Stimulated activated CD8-positive, alpha-beta memory T cell treated with anti-CD3 and anti-CD28 coated beads, Interleukin-15, amount 100 ng/mL, for 48 hours (primary cell): ENCODE measurements around the gene C1orf174.
A peak's percentile ranks its signal among the peaks of the same experiment; 100 is the strongest.

Experiments
- DNase-seq, 2 donors: peaks; one replicate each; pipeline ENCODE4 v3.0.0-alpha.2; 2020; ENCODE audit warnings: low read depth in 2 of 2

The C1orf174 gene

DNA sequence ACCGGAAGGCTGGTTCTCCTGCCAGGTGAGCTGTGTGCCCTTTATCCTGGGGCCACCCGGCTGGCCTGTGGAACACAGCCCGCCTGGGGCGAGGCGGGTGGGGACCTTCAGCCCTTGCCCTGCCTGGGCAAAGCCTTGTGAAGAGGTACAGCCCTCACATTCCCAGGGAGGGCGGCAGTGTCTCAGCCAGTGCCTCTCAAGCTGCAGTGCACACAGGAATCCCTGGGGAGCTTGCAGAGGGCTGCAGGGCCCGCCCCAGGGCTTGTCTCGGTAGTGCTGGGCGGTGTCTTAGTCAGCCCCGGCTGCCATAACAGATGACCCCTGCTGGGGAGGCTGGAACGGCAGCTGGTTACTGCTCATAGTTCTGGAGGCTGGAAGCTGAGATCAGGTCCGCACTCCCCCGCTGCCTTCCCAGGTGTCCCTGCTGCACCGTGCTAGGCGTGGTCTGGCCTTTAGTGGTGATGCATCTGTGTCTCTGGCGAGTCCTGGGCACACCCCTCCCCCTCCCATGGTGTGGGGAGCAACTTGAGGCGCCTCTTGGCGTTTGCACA, 30.2 kb downstream of the C1orf174 start:
- no peak for DNase-seq

DNA sequence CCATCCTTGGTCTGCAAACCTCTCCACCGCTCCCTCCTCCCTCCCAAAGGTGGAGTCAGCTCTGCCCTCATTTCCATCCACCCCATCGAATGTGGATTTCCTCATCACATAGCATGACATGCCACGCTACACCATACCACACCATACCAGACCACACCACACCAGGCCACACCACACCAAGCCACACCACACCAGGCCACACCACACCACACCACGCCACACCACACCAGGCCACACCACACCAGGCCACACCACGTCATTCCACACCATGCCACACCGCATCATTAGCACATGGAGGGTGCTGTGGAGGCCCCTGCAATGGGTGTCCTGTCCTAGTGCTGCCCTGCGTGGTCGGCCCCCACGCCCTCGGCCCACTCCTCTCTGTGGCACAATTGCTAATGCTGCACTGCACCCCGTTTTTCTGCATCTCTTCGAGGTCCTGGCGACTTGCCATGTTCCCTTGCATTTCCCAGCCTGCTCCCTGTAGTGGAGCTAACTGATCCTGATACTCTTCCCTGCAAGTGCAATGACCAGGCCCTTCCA, 31.5 kb downstream of the C1orf174 start:
- no peak for DNase-seq

- DNase-seq: no peak
Observed at GRCh38 chr1:3865606-3866160, 34.4 kb downstream of the C1orf174 start.

- DNase-seq: no peak
Observed at GRCh38 chr1:3864884-3865283, 35.2 kb downstream of the C1orf174 start.

DNA sequence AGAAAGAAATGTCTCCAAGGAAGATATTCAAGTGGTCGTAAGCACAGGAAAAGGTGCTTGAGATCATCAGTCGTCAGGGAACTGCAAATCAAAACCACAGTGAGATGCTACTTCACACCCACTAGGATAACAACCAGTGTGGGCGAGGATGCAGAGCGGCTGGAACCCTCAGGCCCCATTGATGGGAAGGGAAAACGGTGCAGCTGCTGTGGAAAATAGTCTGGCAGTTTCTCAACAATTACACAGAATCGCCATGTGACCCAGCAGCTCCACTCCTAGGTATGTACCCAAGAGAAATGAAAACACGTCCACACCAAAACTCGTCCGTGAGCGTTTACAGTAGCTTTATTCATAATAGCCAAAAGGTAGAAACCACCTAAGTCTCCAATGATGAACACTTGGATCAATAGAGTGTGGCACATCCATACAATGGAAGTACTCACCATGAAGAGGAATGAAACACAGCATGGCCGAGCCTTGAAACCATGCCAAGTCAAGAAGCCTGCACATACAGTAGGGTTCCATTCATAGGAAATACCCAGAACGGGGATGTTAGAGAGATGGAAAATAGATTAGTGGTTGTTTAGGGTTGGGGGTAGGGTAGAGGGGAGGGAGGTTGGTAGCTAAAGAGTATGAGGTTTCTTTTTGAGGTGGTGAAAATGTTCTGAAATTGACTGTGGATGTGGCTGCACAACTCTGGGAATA, 36.7 kb downstream of the C1orf174 start:
- DNase-seq: no peak

GRCh38 chr1:3858231-3858981, 41.7 kb downstream of the C1orf174 start:
- DNase-seq: no peak

DNA sequence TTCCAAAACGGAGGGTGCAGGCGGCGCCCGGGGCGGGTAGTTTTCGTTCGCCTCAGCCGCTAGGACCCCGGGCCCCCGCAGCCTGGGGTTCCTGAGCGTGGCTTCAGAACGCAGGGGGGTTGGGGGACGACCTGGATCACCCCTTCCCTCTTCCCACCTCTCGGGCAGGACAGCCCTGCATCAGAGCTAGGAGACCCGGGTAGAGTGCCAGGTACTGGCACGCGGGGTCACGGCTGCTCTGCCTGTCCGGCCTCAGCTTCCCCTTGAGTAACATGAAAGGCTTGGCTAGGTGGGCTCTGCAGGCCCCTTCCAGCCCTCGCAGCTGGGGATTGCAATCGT, 42.3 kb downstream of the C1orf174 start:
- DNase-seq: no peak

DNA sequence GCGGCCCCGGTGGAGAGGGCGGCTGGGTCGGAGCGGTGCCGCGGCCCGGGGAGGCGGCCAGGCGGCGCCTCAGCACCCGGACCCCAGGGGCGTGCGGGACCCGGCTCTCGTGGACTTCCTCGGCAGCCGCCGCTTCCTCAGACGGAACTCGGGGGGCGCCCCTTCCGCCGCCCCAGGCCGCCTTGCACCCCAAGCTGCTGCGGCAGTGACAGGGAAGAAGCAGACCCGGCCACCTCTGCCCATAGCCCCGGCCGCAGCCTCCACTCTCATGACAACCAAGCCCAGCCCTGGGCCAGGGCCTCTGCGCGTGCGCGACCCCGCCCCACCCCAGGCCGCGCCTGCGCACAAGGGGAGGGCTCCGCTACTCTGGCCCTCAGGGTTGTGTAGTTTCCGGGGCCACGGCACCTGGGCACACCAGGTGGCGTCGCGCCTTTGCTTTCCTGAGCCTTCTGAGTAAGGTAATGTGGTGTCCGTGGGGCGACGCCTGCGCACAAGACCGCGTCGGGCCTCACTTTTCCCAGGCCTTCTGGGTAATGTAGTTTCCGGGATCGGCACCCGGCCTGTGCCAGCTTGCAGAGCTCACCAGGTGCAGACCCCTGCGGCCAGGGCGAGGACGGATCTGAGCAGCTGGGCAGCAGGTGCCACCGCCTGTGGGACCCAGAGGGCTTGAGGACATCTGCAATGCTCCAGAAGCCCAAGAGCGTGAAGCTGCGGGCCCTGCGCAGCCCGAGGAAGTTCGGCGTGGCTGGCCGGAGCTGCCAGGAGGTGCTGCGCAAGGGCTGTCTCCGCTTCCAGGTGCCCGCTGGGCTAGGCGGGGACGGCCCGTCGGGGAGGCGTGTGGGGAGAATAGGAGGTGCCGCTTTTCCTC, 42.9 kb downstream of the C1orf174 start, which contains the start of the genes CEP104 and DFFB:
Gene CEP104 (minus strand): TSS at position 289 of the 868 bp plus-strand sequence. CDS start 4,804 bp downstream, outside the sequence.
Gene DFFB (plus strand): TSS at position 554 of the 868 bp plus-strand sequence. CDS start 128 bp downstream, at position 682.
- DNase-seq: peak; percentile 93 to 95

DNA sequence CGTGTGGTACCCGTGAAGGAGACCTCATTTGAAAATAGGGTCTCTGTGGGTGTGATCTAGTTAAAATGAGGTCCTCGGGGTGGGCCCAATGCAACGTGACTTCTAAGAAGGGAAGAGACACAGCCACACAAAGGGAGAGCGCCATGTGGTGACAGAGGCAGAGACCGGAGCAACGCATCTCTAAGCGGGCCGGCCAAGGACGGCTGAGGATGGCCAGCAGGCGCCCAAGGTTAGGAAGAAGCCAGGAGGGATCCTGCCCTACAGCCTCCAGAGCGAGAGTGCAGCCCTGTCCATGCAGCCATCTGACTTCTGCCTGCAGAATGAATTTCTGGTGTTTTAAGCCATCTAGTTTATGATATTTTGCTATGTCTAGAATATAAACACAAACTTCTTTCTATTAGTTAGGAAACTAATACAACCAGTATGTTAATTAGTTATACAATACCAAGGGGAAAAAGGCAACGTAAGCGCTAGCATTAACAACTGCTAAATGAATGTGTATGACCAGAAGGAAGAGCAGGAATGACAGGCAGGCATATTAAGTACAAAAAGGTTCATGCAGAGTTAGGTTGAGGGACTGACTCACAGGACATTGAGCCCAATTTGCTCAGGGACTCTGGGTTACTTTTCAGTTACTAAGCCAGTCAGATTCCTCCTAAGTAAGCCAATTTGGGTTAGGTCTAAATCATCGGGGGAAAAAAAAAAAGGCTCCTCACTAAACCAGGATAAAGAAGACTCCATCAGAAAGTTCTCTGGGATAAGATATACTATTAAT, 47.2 kb downstream of the C1orf174 start:
- DNase-seq: no peak

- no peak for DNase-seq
Observed at GRCh38 chr1:3852091-3852490, 48.0 kb downstream of the C1orf174 start.

DNA sequence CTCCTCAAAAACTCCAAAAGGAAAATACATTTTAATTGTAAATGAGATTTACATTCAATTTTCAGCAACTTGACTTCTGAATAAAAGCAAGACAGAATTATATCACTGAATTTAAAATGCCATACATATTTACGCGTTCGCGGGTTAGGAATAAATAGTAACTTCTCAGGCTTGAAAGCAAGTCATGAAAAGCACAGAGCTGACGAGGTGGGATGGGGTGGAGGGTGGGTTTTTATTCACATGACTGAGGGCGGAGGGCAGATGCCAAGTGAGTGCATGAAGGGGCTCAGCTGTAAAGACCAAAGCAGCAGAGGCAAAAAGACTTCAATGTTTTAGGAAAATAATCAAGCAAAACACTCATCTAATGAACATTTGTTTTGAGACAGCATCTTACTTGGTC, 48.8 kb downstream of the C1orf174 start:
- no peak for DNase-seq

DNA sequence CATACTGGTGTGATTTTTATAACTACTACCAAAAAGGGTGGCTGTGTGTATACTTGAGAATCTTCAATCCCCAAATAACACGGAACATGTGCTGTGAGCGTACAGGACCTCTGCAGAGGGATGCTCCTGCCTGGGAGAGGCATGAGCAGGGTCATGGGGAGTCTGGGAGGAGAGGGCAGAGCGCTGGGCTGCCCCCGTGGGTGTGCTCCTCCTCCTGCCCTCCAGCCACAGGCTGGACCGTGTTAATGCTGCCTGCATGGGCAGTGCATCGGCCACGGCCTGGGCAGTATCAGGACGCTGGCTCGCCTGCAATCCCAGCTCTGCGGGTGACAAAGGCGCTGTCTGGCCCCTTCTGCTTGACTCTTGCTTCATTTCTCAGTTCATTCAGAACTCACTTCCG, 49.2 kb downstream of the C1orf174 start:
- no peak for DNase-seq

DNA sequence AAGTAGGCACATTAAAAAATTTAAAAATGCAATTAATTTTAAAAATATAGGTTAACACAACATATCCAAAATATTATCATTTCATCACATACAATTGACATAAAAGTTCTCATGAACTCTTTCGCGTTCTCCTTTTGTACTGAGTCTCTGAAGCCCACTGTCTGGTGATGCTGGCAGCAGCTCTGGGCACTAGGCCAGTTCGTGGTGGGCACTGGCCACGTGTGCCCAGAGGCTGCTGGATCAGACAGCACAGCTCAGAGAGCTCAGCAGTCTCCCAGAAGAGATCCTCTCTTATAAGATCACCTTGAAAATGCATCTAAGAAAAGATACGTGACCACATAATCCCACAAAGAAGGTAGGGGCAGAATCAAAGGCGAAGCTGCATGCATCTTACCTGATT, 53.0 kb downstream of the C1orf174 start:
- no peak for DNase-seq

GRCh38 chr1:3846541-3846940, 53.5 kb downstream of the C1orf174 start:
- DNase-seq: no peak

GRCh38 chr1:3842912-3843311, 57.2 kb downstream of the C1orf174 start:
- DNase-seq: no peak

DNA sequence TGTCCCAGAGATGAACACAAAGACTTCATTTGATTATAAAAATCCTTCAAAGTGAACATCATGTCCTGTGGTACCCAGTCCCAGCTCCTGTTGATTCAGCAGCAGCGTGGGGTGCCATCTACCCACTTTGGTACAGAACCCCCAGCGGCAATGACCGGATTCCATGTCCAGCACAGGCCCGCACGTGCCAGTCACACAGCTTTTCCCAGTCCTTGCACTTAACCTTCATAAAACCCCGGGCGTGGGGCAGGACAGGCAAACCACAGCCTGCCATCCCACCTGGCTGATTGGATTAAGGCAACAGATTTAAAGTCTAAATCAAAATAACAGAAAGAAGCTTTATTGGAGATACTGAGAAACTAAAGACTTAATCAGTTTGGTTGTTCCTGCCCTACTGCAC, 58.6 kb downstream of the C1orf174 start:
- no peak for DNase-seq
